Measurements from ENCODE around the gene PODXL.

DNA sequence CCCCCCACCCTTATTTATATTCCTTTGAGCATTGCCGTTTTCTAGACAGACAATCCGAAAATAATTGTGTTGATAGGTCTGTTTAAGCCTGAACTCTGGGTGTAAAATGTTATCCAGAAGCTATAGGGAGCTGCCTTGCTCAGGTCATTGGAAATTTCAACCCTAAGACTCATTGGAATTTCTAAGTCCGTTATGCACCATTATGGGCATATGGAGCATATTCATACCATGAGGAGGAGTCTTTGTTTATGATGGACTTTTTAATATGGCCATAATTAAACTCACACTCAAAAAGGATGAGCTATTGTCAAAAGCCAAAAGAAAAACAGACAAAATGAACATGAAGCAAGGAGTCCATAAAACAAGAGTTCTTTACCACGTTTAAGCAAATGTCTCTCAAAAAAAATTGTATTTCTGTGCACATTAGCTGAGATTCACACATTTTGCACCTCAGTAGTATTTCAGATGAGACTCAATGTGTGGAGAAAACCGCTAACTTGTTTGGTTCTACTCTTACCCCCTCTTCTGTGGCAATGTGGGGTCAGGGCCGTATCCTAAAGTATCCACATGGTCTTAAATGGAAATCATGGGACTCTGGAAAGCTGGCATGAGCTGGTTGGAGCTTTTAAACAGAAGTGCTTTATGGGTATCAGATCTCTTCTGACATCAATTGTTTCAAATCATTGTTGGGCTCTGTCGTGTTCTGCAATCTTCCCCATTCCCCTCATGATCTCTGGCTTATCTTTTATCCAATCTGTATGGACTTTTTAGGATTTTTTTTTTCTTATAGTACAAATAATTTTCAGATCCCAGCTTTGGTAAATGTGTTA is 60.5 kb downstream of the PODXL start:
- TF ChIP-seq POLR2A (IDR thresholded peaks at IDR 0.05) = no peak
- TF ChIP-seq, protein P1, sequence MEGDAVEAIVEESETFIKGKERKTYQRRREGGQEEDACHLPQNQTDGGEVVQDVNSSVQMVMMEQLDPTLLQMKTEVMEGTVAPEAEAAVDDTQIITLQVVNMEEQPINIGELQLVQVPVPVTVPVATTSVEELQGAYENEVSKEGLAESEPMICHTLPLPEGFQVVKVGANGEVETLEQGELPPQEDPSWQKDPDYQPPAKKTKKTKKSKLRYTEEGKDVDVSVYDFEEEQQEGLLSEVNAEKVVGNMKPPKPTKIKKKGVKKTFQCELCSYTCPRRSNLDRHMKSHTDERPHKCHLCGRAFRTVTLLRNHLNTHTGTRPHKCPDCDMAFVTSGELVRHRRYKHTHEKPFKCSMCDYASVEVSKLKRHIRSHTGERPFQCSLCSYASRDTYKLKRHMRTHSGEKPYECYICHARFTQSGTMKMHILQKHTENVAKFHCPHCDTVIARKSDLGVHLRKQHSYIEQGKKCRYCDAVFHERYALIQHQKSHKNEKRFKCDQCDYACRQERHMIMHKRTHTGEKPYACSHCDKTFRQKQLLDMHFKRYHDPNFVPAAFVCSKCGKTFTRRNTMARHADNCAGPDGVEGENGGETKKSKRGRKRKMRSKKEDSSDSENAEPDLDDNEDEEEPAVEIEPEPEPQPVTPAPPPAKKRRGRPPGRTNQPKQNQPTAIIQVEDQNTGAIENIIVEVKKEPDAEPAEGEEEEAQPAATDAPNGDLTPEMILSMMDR (IDR thresholded peaks at IDR 0.05) = no peak

All from heart left ventricle (tissue), 13 donors.